Measurements from ENCODE around the gene ALKAL2.

GRCh38 chr2:233030-233429 is 54.9 kb downstream of the ALKAL2 start:
- TF ChIP-seq BMI1 (IDR thresholded peaks at IDR 0.05; ENCODE audit: borderline replicate concordance) (no peak), CEBPB (IDR thresholded peaks at IDR 0.05; ENCODE audit: borderline replicate concordance in 1 of 2, low read depth in 2 of 2, low read length in 2 of 2) (no peak), RAD21 (IDR thresholded peaks at IDR 0.05; ENCODE audit: insufficient read depth, low read depth, low read length) (no peak), CHD1 (IDR thresholded peaks at IDR 0.05; ENCODE audit: low read depth, low read length) (no peak), RAD51 (IDR thresholded peaks at IDR 0.05) (no peak), DPF2 (IDR thresholded peaks at IDR 0.05) (no peak), GATAD2B (conservative IDR thresholded peaks at IDR 0.05; ENCODE audit: low read depth) (no peak), MYC (IDR thresholded peaks at IDR 0.05; ENCODE audit: insufficient read depth, insufficient read length, insufficient replicate concordance, low read length, severe bottlenecking) (no peak), SMAD5 (IDR thresholded peaks at IDR 0.05; ENCODE audit: low read depth) (no peak), NBN (IDR thresholded peaks at IDR 0.05) (no peak), BCL11A (IDR thresholded peaks at IDR 0.05; ENCODE audit: low read depth, low read length) (no peak), CBX5 (IDR thresholded peaks at IDR 0.05; ENCODE audit: low read depth) (no peak), POLR2A (IDR thresholded peaks at IDR 0.05; ENCODE audit: low read depth, low read length) (no peak)
- TF ChIP-seq, protein P1, sequence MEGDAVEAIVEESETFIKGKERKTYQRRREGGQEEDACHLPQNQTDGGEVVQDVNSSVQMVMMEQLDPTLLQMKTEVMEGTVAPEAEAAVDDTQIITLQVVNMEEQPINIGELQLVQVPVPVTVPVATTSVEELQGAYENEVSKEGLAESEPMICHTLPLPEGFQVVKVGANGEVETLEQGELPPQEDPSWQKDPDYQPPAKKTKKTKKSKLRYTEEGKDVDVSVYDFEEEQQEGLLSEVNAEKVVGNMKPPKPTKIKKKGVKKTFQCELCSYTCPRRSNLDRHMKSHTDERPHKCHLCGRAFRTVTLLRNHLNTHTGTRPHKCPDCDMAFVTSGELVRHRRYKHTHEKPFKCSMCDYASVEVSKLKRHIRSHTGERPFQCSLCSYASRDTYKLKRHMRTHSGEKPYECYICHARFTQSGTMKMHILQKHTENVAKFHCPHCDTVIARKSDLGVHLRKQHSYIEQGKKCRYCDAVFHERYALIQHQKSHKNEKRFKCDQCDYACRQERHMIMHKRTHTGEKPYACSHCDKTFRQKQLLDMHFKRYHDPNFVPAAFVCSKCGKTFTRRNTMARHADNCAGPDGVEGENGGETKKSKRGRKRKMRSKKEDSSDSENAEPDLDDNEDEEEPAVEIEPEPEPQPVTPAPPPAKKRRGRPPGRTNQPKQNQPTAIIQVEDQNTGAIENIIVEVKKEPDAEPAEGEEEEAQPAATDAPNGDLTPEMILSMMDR (IDR thresholded peaks at IDR 0.05 in 2 of 3, conservative IDR thresholded peaks at IDR 0.05 in 1 of 3; ENCODE audit: control insufficient read depth in 2 of 3, extremely low read depth in 1 of 3, insufficient read depth in 1 of 3, low read depth in 3 of 3, low read length in 3 of 3), result no peak

Measured in GM12878 (cell line).